HepG2 (cell line): ENCODE data around the gene RAC2. TPM values are rescaled to one million over a fixed set of nuclear protein-coding genes. Genes with fewer than 3 reads are reported as not detected.

Source experiments
- FOXC1 ChIP-seq: sonication (generic); formaldehyde crosslinking; IDR thresholded peaks from 2 replicates; pipeline ENCODE4 v1.8.0; 2022; ENCODE audit warnings: mild to moderate bottlenecking, missing genetic modification reagents, borderline replicate concordance
- KDM3A ChIP-seq: IDR thresholded peaks from 2 replicates; pipeline ENCODE4 v1.6.1; 2018; ENCODE audit warnings: low read depth, missing compliant biosample characterization
- NFYB ChIP-seq: sonication (generic); formaldehyde crosslinking; IDR thresholded peaks from 2 replicates; pipeline ENCODE4 v1.4.0; 2020; ENCODE audit warnings: missing genetic modification reagents
- NFYC ChIP-seq: IDR thresholded peaks from 2 replicates; pipeline ENCODE4 v1.6.1; 2016; ENCODE audit warnings: missing genetic modification reagents, missing compliant biosample characterization
- POLR2G ChIP-seq: fragments of 200-400 bp; formaldehyde crosslinking; IDR thresholded peaks from 2 replicates; pipeline ENCODE4 v1.6.1; 2018; ENCODE audit warnings: mild to moderate bottlenecking, low read depth, low read length, moderate library complexity
- SP2 ChIP-seq: sonication (generic); formaldehyde crosslinking; IDR thresholded peaks from 2 replicates; pipeline ENCODE4 v1.5.1; 2020; ENCODE audit warnings: mild to moderate bottlenecking, missing genetic modification reagents
- TFDP2 ChIP-seq: sonication (generic); formaldehyde crosslinking; IDR thresholded peaks from 2 replicates; pipeline ENCODE4 v1.4.0; 2020; ENCODE audit warnings: missing genetic modification reagents
- ZNF567 ChIP-seq: sonication (generic); formaldehyde crosslinking; IDR thresholded peaks from 2 replicates; pipeline ENCODE4 v1.8.1; 2023; ENCODE audit warnings: mild to moderate bottlenecking, missing genetic modification reagents, borderline replicate concordance
- ZNF816 ChIP-seq: sonication (generic); formaldehyde crosslinking; IDR thresholded peaks from 2 replicates; pipeline ENCODE4 v1.8.0; 2022; ENCODE audit warnings: missing genetic modification reagents, mild to moderate bottlenecking, borderline replicate concordance
- polyA plus RNA-seq, 8 experiments: library from polyadenylated mRNA; depleted of rRNA in 3 of 8; stranded (reverse) in 7 of 8; unstranded in 1 of 8; fragments of >200 nt; fragmentation: Illumina TruSeq in 4 of 8; extraction: Trizol in 4 of 8; gene quantifications; 2 replicates each; pipeline versions ENCODE4 v1.2.1 to v1.2.3, GENCODE V29; 2011 to 2016; ENCODE audit warnings: low read depth in 4 of 8, missing spikeins in 1 of 8, mixed read lengths in 1 of 8; ENCODE audit not compliant: insufficient read depth in 1 of 8
- total RNA-seq, 5 experiments: library from RNA; depleted of rRNA; stranded (reverse); fragments of >200 nt; fragmentation: Illumina TruSeq; extraction: Trizol; gene quantifications; 2 replicates each; pipeline ENCODE4 v1.2.3, GENCODE V29; 2016; ENCODE audit warnings: low read depth in 1 of 5
- TF ChIP-seq, protein P1 (sequence below): sonication (generic); formaldehyde crosslinking; conservative IDR thresholded peaks from 2 replicates; pipeline ENCODE4 v1.8.1; 2023; ENCODE audit warnings: missing genetic modification reagents
- TF ChIP-seq, protein P2 (sequence below): sonication (generic); formaldehyde crosslinking; IDR thresholded peaks from 2 replicates; pipeline ENCODE4 v1.5.0; 2020; ENCODE audit warnings: missing genetic modification reagents
- TF ChIP-seq, protein P3 (sequence below): IDR thresholded peaks from 2 replicates; pipeline ENCODE4 v1.6.1; 2016; ENCODE audit warnings: control low read depth

RAC2 gene
- total and polyA plus RNA-seq, 2 of the 13 experiments (the other 11 are each of a cell fraction or from before 2014, with no cell fraction given) = 0.73 TPM; not detected in 1

- TF ChIP-seq NFYC = peak; percentile 96
- TF ChIP-seq TFDP2 (CRISPR knock-in tag) = peak; percentile 63
- TF ChIP-seq FOXC1 (CRISPR knock-in tag) = no peak
- TF ChIP-seq, protein P1, sequence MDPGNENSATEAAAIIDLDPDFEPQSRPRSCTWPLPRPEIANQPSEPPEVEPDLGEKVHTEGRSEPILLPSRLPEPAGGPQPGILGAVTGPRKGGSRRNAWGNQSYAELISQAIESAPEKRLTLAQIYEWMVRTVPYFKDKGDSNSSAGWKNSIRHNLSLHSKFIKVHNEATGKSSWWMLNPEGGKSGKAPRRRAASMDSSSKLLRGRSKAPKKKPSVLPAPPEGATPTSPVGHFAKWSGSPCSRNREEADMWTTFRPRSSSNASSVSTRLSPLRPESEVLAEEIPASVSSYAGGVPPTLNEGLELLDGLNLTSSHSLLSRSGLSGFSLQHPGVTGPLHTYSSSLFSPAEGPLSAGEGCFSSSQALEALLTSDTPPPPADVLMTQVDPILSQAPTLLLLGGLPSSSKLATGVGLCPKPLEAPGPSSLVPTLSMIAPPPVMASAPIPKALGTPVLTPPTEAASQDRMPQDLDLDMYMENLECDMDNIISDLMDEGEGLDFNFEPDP (CRISPR knock-in tag) = no peak
- TF ChIP-seq SP2 (CRISPR knock-in tag) = peak; percentile 90
- TF ChIP-seq POLR2G = 0 out of 2 replicates have a peak, but pooled peaks have one; percentile 24
- TF ChIP-seq ZNF567 = no peak
- peak; percentile 95 for TF ChIP-seq NFYB (CRISPR knock-in tag)
- TF ChIP-seq, protein P2, sequence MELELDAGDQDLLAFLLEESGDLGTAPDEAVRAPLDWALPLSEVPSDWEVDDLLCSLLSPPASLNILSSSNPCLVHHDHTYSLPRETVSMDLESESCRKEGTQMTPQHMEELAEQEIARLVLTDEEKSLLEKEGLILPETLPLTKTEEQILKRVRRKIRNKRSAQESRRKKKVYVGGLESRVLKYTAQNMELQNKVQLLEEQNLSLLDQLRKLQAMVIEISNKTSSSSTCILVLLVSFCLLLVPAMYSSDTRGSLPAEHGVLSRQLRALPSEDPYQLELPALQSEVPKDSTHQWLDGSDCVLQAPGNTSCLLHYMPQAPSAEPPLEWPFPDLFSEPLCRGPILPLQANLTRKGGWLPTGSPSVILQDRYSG = no peak
- no peak for TF ChIP-seq ZNF816
- no peak for TF ChIP-seq KDM3A (CRISPR knock-in tag)
- TF ChIP-seq, protein P3, sequence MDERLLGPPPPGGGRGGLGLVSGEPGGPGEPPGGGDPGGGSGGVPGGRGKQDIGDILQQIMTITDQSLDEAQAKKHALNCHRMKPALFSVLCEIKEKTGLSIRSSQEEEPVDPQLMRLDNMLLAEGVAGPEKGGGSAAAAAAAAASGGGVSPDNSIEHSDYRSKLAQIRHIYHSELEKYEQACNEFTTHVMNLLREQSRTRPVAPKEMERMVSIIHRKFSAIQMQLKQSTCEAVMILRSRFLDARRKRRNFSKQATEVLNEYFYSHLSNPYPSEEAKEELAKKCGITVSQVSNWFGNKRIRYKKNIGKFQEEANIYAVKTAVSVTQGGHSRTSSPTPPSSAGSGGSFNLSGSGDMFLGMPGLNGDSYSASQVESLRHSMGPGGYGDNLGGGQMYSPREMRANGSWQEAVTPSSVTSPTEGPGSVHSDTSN (CRISPR knock-in tag) = peak; percentile 93
- TF ChIP-seq, all 625 proteins: peak for 8
These were observed 57.7 kb downstream of the RAC2 start (continued) for GRCh38 chr22:37186228-37186996.
